SH-SY5Y (cell line): ENCODE data around the gene MTHFD2.

ENCODE experiments used
- GATA2 ChIP-seq: IDR thresholded peaks from 2 replicates; pipeline ENCODE4 v1.6.1; 2011; ENCODE audit warnings: mild to moderate bottlenecking, low read depth, low read length
- GATA3 ChIP-seq: IDR thresholded peaks from 2 replicates; pipeline ENCODE4 v1.6.1; 2011; ENCODE audit warnings: low read depth, mild to moderate bottlenecking, low read length, moderate library complexity

The MTHFD2 gene

DNA sequence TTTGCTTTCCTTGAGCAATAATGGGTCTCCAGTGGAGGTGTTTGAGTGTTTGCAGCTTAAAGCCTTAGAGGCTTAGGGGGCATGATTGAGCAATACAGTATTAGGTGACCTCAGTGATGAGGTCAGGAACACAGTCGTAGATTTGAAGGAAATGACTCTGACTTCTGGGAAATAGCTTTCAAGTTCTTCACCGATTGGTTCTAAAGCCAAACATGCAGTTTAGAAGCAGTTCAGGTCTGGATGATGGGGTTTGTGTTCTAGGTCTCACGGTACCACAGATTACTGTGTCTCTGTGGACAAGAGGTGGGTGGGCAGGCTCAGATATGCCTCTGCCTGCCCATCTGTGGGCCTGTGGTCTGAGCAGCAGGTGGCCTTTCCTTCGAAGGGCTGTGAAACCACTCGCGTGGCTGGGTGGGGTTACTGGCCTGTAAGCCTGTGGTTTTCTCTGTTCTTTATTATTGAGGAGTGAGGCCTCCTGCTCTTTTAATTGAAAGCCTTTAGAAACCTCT lies 7.8 kb downstream of the MTHFD2 start:
- TF ChIP-seq GATA2 (no peak), GATA3 (no peak)

DNA sequence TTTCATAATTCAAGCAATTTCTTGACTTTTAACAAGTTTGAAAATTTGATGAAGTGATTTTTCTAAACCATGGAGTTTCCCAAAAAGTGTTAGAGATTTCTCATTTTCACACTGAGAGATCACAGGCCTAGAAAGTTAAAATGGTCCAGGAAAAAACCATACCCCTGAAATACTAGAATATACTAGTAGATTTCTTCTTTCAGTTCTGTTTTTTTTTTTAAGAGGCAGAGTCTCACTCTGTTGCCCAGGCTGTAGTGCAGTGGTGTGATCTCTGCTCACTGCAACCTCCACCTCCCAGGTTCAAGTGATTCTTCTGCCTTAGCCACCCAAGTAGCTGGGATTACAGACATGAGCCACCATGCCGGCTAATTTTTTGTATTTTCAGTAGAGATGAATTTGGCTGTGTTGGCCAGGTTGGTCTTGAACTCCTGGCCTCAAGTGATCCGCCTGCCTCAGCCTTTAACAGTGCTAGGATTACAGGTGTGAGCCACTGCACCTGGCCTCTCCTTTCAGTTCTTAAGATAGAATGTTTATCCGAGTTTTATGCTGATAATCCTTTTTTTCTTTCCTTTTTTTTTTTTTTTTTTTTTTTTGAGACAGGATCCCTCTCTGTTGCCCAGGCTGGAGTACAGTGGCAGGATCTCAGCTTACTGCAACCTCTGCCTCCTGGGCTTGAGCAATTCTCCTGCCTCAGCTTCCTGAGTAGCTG lies 14.4 kb downstream of the MTHFD2 start:
- TF ChIP-seq GATA2, result no peak
- TF ChIP-seq GATA3, result no peak

DNA sequence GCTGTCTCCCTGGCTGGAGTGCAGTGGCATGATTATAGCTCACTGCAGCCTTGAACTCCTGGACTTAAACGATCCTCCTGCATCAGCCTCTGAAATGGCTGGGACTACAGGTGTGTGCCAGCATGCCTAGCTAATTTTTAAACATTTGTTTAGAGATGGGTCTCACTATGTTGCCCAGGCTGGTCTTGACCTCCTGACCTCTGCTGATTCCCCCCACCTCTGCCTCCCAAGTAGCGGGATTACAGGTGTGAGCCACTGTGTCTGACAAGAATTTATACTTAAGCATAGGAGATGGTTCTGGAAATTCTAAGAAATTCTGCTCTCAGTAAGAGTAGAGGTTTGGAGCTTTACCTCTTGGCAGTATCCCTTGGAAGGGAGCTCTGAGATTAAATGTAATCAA lies 18.2 kb downstream of the MTHFD2 start:
- no peak for TF ChIP-seq GATA3
- no peak for TF ChIP-seq GATA2

DNA sequence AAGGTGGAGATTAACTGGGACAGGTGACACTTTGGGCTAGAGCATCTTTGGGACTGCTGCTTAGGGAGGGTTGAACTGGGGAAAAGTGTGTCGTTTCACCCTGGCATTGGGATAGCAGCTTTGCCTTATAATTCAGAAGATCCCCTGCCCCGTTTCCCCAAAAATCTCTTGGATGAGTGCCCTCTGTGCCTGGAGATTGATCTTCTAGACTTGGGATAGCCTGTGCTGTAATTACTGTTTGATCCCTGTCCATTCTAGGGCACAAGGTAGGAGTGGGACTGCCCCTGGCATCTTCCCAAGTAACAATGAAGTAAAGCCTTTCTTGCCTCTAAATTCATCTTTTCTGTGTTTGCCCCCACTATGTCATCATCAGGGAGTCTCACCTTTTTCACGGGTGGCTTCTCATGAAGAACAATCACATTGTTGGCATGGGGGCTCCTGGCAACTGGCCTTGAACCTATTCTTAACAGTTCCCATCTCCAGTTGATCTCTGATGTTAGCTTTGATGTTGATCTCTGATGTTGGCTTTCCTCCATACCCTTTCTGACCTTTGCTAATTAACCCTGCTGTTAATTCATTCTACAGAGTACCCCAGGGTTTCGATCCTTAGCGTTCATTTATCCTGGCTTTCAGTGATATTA lies 21.6 kb downstream of the MTHFD2 start:
- TF ChIP-seq GATA2 (no peak), GATA3 (no peak)

DNA sequence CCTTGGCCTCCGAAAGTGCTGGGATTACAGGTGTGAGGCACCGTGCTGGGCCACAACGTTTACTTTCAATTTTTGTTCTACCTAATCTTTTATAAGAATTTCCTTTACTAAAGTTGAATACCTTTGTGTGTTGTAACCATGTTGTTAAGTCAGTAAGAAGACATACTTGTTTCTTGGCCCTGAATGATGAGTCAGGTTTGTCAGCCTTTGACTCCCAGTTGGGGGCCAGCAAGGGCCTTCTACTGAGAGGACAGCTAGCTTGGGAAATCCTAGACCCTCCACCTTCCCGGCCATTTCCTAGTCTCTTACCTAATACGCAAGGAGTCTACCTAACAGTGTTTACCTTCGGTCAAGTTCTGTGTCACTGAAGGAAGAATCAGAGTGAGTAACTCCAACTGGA lies 22.7 kb downstream of the MTHFD2 start:
- no peak for TF ChIP-seq GATA2
- no peak for TF ChIP-seq GATA3

DNA sequence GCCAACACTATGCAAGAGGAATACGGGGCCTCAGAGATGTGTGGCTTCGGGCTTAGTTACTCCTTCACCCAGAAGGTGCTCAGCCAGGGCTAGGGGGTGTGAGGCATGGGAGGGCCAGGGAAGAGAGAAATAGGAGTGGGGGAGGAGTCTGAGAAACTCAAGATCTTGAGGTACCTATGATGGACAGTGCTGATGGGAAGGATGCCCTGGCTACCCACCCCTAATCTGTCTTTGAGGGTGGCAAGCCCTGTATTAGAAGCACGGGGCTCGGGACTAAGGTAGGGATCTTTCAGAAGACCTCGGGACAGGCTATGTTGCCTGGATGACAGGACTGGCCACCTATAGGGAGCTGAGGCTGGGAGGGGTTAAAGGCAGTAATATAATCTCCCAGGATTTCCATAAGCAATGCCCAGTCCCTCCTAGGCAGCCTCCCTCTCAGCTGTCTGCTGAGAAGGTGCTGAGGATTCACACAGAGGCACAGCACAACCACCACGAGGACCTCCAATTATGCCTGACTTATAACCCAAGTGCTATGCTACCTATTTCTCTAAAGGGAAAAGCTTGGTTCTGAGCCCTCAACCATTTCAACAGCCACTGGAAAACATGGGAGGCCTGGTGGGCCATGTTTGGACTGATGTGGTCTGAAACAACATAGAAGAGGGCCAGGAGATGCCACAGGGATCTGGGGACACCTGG lies 23.3 kb downstream of the MTHFD2 start:
- TF ChIP-seq GATA3, result no peak
- TF ChIP-seq GATA2, result no peak

DNA sequence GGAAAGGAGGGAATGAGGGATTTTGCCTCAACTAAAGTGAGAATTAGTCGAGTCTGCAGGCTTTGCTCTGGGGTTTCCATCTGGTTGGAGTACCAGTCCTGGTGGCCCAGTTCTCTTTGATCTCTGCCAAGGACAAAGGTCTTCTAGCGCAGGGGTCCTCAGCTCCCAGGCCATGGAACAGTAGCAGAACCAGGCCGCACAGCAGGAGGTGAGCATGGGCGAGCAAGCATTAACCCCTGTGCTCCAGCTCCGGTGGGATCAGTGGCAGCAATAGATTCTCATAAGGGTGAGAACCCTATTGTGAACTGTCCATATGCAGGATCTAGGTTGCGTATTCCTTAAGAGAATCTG lies 23.9 kb downstream of the MTHFD2 start:
- TF ChIP-seq GATA3 (no peak), GATA2 (no peak)

DNA sequence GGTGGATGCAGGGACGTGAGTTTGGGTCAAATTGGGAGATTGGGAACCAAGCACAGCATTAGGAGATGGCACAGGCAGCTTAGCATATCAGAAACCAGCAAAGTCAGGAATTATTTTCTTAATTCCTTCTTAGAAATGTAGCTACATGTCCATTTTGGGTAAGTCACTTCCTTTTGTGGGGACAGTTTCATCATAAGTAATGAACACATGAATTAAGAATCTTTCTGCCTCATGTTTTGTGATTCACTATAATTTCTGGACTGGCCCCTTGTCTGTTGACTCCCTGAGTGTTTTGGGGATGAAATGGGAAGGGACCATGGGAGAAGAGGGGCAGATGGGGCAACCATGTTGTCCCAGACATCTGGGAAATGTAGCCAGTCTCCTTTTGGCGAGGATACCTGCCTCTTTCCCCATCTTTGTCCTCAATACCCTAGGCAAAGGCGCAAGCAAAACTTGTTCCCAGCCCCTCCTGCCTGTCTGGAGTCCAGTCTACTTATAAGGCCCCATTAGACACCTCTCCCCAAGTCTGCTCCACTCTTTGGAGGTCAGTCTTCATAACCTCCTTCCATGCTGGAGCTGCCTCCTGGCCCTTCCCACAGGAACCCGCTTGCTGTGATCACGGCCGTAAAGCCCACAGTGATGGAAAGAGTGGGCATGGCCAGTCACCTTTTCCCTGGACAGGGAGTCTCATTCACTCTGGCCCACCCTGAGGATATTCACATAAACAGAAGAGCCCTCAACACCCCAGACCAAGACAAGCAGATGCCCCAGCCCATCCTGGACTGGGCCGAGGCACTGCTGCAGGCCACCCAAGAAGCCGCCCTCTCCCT lies 25.7 kb downstream of the MTHFD2 start:
- TF ChIP-seq GATA3, result no peak
- no peak for TF ChIP-seq GATA2

DNA sequence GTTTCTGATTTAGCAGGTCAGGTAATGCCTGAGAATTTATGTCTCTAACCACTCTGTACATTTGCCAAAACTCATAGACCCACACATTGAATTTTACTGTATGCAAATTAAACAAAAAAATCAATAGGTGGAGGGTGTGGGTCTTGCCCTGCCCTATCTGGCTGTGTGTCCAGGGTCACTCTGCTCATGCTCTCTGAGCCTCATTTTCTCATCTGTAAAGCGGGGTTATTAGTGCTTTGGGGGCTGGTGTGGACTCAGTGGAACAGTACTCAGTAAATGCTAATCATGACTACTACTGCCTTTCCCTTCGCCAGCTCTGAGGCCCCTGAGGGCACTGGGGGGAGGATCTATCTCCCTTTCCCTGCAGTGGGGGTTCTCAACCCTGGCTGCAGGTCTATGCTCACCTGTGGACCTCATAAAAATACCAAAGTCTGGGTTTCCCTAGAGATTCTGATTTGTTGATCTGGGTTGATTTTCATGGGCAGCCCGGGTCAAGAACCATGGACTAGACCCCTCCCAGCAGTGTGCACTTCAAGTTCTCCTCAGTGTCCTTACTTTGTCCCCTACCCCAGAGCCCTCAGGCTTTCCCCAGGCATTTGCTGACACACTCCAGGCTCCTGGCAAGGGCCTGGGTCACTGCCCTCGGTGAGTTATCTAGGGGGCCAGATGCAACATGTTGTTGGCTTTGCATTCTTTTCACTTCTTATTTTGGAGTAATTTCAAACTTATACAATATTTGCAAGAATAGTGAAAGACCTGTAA lies 27.5 kb downstream of the MTHFD2 start:
- TF ChIP-seq GATA2, result no peak
- no peak for TF ChIP-seq GATA3

DNA sequence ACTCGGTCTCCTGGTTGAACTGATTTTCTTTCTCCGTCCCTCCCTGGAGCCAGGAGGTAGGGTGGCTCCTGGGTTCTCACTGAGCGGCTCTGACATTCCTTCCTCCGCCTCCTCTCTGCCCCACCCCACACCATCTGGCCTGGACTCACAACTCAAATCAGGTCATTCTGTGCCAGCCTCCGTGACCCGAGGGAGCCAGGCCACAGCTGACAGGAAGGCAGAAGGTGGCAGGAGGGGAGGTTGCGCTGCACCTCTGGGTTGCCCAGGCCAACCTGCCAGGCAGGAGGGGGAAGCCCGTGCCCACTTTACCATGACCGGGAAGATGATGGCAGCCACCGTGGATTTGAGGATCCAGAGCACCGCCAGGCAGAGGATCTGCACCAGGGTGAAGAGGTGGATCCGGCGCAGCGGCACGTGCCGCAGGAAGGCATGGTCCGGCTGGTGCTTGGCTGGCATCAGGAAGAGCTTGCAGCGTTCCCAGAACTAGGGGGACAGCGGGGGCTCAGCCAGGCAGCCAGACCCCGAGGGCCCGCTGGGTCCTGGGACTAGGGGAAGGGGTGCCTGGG lies 28.3 kb downstream of the MTHFD2 start:
- no peak for TF ChIP-seq GATA3
- no peak for TF ChIP-seq GATA2

DNA sequence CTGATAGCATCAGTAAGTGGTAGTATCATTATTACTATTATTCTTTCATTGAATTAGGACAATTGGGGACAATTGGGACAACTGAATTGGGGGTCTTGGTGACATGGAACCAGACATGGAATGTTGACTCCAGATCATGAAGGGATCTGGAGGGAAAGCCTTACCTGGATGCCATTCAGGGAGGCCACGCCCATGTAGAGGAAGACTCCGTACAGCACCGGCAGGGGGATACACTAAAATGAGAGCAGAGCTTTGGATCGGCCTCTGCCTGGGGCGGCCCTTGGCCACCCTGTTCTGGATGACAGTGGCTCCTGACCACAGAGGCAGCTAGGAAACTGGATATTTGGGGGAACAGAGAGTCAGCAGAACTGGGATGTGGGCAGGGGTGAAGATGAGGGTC lies 29.2 kb downstream of the MTHFD2 start:
- no peak for TF ChIP-seq GATA3
- TF ChIP-seq GATA2, result no peak

DNA sequence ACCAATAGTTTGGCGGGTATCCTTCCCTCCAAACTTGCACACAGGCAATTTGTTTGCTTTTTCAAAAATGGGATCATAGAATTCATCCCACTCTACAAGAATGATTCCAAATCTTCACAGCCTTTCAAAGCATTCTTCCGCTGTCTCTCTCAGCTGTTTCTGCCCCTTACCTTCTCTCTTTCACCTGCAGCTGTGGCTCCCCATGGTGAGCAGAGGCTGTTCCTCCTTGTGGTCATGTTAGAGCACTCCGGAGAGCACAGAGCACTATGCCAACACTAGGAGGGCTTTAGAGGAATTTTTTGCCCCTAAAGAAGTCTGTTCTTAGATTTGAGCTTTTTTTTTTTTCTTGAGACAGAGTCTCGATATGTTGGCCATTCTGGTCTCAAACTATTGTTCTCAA lies 30.4 kb downstream of the MTHFD2 start:
- no peak for TF ChIP-seq GATA3
- no peak for TF ChIP-seq GATA2

DNA sequence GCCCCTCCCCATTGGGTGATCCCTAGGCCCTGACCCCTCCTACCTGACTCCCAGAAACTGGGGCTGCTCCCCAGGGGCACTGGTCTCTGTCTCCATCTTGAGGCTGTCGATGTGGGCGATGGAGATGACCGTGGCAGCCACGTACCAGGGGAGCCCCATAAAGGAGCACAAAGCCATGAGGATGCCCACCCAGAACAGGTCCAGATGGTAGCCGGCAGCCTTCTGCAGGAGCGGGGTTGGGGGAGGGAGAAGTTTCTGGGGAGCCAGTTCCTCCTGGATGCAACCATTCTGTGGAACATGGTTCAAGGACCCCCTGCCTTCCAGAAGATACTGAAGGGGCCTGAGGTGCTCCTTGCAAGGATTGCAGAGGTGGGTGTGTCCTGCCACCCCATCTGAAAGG lies 34.0 kb downstream of the MTHFD2 start:
- TF ChIP-seq GATA3 (no peak), GATA2 (no peak)

DNA sequence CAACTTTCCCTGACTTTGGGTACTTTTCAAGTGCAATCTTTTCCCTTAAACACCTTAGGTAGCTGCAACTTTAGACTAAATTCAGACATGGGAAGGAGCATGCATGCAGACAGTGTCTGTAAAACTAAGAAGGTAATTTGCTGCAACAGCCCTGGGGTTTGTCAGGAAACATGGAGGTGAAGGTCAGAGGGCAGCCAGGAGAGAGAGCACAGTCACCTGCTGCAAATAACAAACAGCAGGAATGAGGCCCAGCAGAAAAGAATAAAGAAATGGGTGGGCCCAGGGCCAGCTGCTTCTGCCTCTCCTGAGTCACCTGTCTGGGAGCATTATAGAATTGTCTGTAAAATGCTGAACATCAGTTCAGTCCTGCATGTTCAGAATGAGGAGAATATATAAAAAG lies 35.2 kb downstream of the MTHFD2 start:
- no peak for TF ChIP-seq GATA2
